Pancreas (tissue), 10 donors: ENCODE data around the gene C8B. TPM values are rescaled to one million over a fixed set of nuclear protein-coding genes. Genes with fewer than 3 reads are reported as not detected.

Source experiments
- ATAC-seq, 4 donors: fragments of 200-7000 bp; cut with Tn5 transposase; one replicate each; pipeline versions ENCODE4 v1.8.0 to v1.9.1; 2020; ENCODE audit warnings: mild to moderate bottlenecking in 4 of 4, moderate library complexity in 4 of 4
- DNase-seq, 6 donors: peaks; one replicate each; pipeline ENCODE4 v3.0.0-alpha.2; 2020
- FAIRE-seq: peaks from 2 replicates; lab custom pipeline; 2012; peaks lifted over from hg19 to GRCh38; lab: Jason Lieb, UNC
- H3K27ac ChIP-seq, 4 donors: fragments of 200-600 bp; sonication (generic); 1 replicate in 3 of 4; 2 replicates in 1 of 4; pipeline versions ENCODE4 v1.5.0 to v1.8.0; 2020
- H3K27me3 ChIP-seq, 4 donors: fragments of 200-600 bp; one replicate each; pipeline ENCODE4 v1.8.0; 2021
- H3K36me3 ChIP-seq, 3 donors: fragments of 200-600 bp; sonication (generic) in 1 of 3; one replicate each; pipeline versions ENCODE4 v1.5.0 to v1.8.0; 2020 to 2021
- H3K4me1 ChIP-seq, 3 donors: fragments of 200-600 bp; one replicate each; pipeline ENCODE4 v1.8.0; 2021
- H3K4me3 ChIP-seq, 4 donors: fragments of 200-600 bp; sonication (generic) in 2 of 4; one replicate each; pipeline versions ENCODE4 v1.5.0 to v1.8.0; 2020 to 2021
- H3K9me3 ChIP-seq, 4 donors: fragments of 200-600 bp; one replicate each; pipeline ENCODE4 v1.8.0; 2021
- WGBS, 2 donors: extraction: QIAGEN DNeasy Blood & Tissue Kit; methylation state at CpG; one replicate each; pipeline ENCODE4 v1.1.7; 2013; 5-methylcytosine and 5-hydroxymethylcytosine counted together
- intact Hi-C, 3 donors: fragments of 100-400 bp; cut with DNase I; formaldehyde crosslinking; loops; one replicate each; pipeline versions ENCODE4 v1.11.1 to v1.14.2; 2022
- polyA plus RNA-seq, 2 donors: library from polyadenylated mRNA; stranded (reverse); fragments of 200-250 nt; gene quantifications; one replicate each; pipeline ENCODE4 v1.2.3, GENCODE V29; 2013
- total RNA-seq, 6 donors: library from RNA; stranded (reverse); fragmentation: NEBNext Ultra II Directional in 4 of 6; extraction: Animal tissue kit (Norgen Biotek cat#: 25700) in 4 of 6; gene quantifications; one replicate each; pipeline versions ENCODE4 v1.2.1 to v1.2.4, GENCODE V29; 2021 to 2023
- TF ChIP-seq, protein P1 (sequence below), 4 donors: fragments of 200-600 bp; sonication (generic) in 3 of 4; IDR thresholded peaks; one replicate each; pipeline versions ENCODE4 v1.5.0 to v1.8.0; 2021; ENCODE audit warnings: antibody characterized with exemption in 4 of 4
- donor health status: healthy with polysubstance abuse.
- donor health status: DM: no; HTN: no; CAD: no; lungs with moderate emphysema.
- donor health status: DM: no; HTN: no; CAD: no.
- donor health status: control.
- donor health status: control.
- donor health status: Bipolar disorder and iron deficiency.
- donor health status: DM: yes; HTN: yes; CAD: no.
- donor health status: DM: no; HTN: no; CAD: no.
- donor health status: DM: no; HTN: no; CAD: no.
- donor health status: DM: yes; HTN: yes; CAD: no.

C8B gene
- total and polyA plus RNA-seq, 8 donors, result 0.05 to 0.28 (median 0.18) TPM; not detected in 4

DNA sequence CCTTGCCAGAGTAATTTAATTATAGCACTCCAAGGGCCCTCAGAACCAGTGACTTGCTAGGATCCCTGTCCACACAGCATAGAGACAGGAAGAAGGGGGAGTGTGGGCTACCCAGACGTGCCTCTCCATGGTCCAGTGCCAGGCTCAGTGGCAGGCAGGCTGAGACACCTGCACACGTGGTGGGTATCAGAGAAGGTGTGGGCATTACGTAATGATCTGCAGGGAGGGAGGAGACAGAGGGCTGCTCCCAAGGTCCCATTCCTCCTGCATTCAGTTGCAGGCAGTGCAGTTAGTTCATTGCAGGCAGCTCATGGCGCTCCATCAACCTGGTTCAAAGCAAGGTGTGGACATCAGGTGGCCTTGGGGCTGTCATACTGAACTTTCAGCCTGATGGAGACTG, 49.9 kb downstream of the C8B start:
- intact Hi-C loops, result no loop called here
- Histone ChIP-seq H3K4me1 (peaks cover 13 to 21% (median 17%) of the 10 kb centered on the region in 3 donors), H3K9me3 (no peaks in the 10 kb centered on the region), H3K36me3 (no peaks in the 10 kb centered on the region), H3K27me3 (no peaks in the 10 kb centered on the region), H3K4me3 (no peak overlapping the region), H3K27ac (peak overlapping the region in 1 of 4 donors; percentile 12)
- TF ChIP-seq, protein P1, sequence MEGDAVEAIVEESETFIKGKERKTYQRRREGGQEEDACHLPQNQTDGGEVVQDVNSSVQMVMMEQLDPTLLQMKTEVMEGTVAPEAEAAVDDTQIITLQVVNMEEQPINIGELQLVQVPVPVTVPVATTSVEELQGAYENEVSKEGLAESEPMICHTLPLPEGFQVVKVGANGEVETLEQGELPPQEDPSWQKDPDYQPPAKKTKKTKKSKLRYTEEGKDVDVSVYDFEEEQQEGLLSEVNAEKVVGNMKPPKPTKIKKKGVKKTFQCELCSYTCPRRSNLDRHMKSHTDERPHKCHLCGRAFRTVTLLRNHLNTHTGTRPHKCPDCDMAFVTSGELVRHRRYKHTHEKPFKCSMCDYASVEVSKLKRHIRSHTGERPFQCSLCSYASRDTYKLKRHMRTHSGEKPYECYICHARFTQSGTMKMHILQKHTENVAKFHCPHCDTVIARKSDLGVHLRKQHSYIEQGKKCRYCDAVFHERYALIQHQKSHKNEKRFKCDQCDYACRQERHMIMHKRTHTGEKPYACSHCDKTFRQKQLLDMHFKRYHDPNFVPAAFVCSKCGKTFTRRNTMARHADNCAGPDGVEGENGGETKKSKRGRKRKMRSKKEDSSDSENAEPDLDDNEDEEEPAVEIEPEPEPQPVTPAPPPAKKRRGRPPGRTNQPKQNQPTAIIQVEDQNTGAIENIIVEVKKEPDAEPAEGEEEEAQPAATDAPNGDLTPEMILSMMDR (IDR thresholded peaks at IDR 0.05), result no peak
- ATAC-seq (peak; percentile 88 to 95 (median 94)), FAIRE-seq (no peak), DNase-seq (peak; percentile 64 to 92 (median 86))
- WGBS, 2 donors, result 25 to 30% methylated on average over 4 of the region's 4 CpGs

DNA sequence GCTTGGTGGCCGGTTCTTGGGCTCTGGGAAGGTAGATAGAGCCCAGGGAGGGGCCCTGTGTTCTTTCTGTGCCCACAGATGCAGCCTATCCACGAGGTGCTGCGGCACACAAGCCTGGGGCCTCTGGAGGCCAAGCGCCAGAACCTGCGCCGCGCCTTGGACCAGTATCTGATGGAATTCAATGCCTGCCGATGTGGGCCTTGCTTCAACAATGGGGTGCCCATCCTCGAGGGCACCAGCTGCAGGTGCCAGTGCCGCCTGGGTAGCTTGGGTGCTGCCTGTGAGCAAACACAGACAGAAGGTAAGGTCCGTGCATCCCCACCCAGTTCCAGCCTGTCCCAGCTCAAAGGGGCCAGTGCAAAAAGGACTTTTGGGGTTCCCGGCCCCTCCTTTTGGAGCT, 53.5 kb downstream of the C8B start:
- ATAC-seq, result no peak
- peaks cover 5 to 19% (median 8%) of the 10 kb centered on the region in 3 donors for H3K4me1 ChIP-seq
- intact Hi-C loops, result no loop called here
- TF ChIP-seq, protein P1 (IDR thresholded peaks at IDR 0.05), result no peak
- no peak overlapping the region for H3K27ac ChIP-seq
- WGBS, 2 donors, result 90 to 93% methylated on average over 12 of the region's 12 CpGs
- H3K27me3 ChIP-seq, result no peaks in the 10 kb centered on the region
- H3K36me3 ChIP-seq, result no peaks in the 10 kb centered on the region
- H3K9me3 ChIP-seq, result no peaks in the 10 kb centered on the region
- peak in 1 of 6 donors; percentile 39 for DNase-seq
- H3K4me3 ChIP-seq, result no peak overlapping the region
- FAIRE-seq, result no peak

DNA sequence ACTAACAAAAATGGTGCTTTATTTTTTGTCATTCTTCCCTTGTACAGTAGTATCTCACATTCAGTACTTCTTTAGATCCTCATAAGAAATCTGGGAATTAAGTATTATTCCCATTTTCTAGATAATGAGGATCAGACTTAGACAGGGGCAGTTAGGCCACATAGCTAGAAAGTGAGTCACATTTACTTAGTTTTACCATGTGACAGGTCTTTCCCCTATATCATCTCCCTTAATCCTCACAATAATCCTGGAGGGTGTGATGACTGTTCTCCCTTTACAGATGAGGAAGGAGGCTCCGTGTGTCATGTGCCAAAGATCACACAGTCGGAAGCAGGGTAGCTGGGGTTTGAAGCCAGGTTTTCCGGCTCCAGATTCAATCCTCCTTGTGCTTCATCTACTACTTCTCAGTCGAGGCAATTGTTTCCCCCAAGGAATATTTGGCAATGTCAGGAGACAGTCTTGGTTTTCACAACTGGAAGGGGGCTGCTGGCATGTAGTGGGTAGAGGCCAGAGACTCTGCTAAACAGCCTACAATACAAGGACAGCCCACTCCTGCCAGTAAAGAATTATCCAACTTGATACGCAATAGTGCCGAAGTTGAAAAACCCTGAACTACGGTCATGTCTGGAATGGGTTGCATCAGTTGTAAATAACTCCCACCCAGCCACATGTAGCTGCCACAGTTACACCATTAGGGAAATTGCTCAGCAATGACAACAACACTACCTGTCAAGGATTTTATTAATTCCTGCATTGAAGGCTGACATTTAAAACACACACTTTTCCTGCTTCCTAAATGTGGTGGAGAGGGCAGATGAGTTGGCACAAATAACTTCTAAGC, 54.5 kb downstream of the C8B start:
- TF ChIP-seq, protein P1 (IDR thresholded peaks at IDR 0.05), result no peak
- Histone ChIP-seq H3K27ac (peak overlapping the region in 1 of 4 donors; percentile 35), H3K36me3 (no peaks in the 10 kb centered on the region), H3K4me3 (no peak overlapping the region), H3K9me3 (no peaks in the 10 kb centered on the region), H3K27me3 (no peaks in the 10 kb centered on the region), H3K4me1 (peaks cover 5 to 19% (median 7%) of the 10 kb centered on the region in 3 donors)
- no peak for FAIRE-seq
- no peak for DNase-seq
- intact Hi-C loops, result no loop called here
- peak in 2 of 4 donors; percentile 7 to 32 for ATAC-seq
- WGBS, 2 donors, result 85 to 87% methylated on average over 7 of the region's 7 CpGs

DNA sequence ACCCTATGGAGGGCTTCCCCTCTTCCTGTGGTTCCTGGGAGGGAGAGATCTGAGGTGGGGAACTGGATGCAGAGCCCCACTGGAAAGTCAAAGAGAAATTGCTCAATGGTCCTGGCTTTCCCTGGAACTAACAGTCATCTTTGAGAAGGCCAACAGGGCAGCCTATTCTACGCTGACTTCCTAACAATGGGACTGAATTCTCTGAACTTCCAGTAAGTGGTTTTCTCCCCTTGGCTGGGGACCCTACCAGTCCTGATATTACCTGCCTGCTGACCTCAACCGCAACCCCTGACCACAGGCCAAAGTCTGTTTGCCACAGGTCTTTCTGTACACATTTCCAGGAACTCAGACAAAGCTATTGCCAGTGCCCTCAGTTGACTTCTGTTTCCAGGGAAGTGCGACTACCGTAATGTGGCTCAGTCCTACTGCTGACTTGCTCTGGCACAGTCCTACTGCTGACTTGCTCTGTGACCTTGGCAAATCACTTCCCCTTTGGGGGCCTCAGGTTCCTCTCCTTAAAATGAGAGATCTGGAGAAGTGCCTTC, 55.3 kb downstream of the C8B start:
- FAIRE-seq, result no peak
- peak overlapping the region in 1 of 4 donors; percentile 35 for H3K27ac ChIP-seq
- WGBS, 2 donors, result 37 to 46% methylated on average over 4 of the region's 4 CpGs
- H3K36me3 ChIP-seq, result no peaks in the 10 kb centered on the region
- intact Hi-C loops, result no loop called here
- peak; percentile 80 to 93 (median 92) for ATAC-seq
- H3K9me3 ChIP-seq, result no peaks in the 10 kb centered on the region
- no peaks in the 10 kb centered on the region for H3K27me3 ChIP-seq
- no peak overlapping the region for H3K4me3 ChIP-seq
- TF ChIP-seq, protein P1 (IDR thresholded peaks at IDR 0.05), result no peak
- peak in 4 of 6 donors; percentile 23 to 81 (median 62) for DNase-seq
- peaks cover 0 to 19% (median 5%) of the 10 kb centered on the region in 3 donors for H3K4me1 ChIP-seq
